ENCODE data around the gene PTPN18.

Gene PTPN18

GRCh38 chr2:130380096-130380934 is 24.5 kb downstream of the PTPN18 start:
- TF ChIP-seq FOXP2 (optimal IDR thresholded peaks at IDR 0.05; ENCODE audit: borderline replicate concordance, extremely low read depth, extremely low read length, insufficient read depth), result no peak
- TF ChIP-seq REST (IDR thresholded peaks at IDR 0.05; ENCODE audit: insufficient read depth in 1 of 2, low read depth in 2 of 2, low read length in 2 of 2), result no peak
- no peak for TF ChIP-seq TAF1 (IDR thresholded peaks at IDR 0.05; ENCODE audit: borderline replicate concordance, insufficient read depth, low read length)
- TF ChIP-seq POLR2AphosphoS5 (IDR thresholded peaks at IDR 0.05; ENCODE audit: low read depth, low read length), result no peak
- TF ChIP-seq SIN3A (IDR thresholded peaks at IDR 0.05; ENCODE audit: borderline replicate concordance, insufficient read depth, low read length), result no peak

- no peak for TF ChIP-seq TAF1 (IDR thresholded peaks at IDR 0.05; ENCODE audit: borderline replicate concordance, insufficient read depth, low read length)
- no peak for TF ChIP-seq SIN3A (IDR thresholded peaks at IDR 0.05; ENCODE audit: borderline replicate concordance, insufficient read depth, low read length)
- no peak for TF ChIP-seq POLR2AphosphoS5 (IDR thresholded peaks at IDR 0.05; ENCODE audit: low read depth, low read length)
- no peak for TF ChIP-seq REST (IDR thresholded peaks at IDR 0.05; ENCODE audit: insufficient read depth in 1 of 2, low read depth in 2 of 2, low read length in 2 of 2)
- no peak for TF ChIP-seq FOXP2 (optimal IDR thresholded peaks at IDR 0.05; ENCODE audit: borderline replicate concordance, extremely low read depth, extremely low read length, insufficient read depth)
These were observed 25.3 kb downstream of the PTPN18 start for GRCh38 chr2:130381145-130381544.

- no peak for TF ChIP-seq SIN3A (IDR thresholded peaks at IDR 0.05; ENCODE audit: borderline replicate concordance, insufficient read depth, low read length)
- TF ChIP-seq TAF1 (IDR thresholded peaks at IDR 0.05; ENCODE audit: borderline replicate concordance, insufficient read depth, low read length), result no peak
- TF ChIP-seq REST (IDR thresholded peaks at IDR 0.05; ENCODE audit: insufficient read depth in 1 of 2, low read depth in 2 of 2, low read length in 2 of 2), result no peak
- TF ChIP-seq POLR2AphosphoS5 (IDR thresholded peaks at IDR 0.05; ENCODE audit: low read depth, low read length), result no peak
- TF ChIP-seq FOXP2 (optimal IDR thresholded peaks at IDR 0.05; ENCODE audit: borderline replicate concordance, extremely low read depth, extremely low read length, insufficient read depth), result no peak
These were observed 25.8 kb downstream of the PTPN18 start for GRCh38 chr2:130381619-130382018.

GRCh38 chr2:130382313-130382917 is 26.6 kb downstream of the PTPN18 start:
- TF ChIP-seq SIN3A (IDR thresholded peaks at IDR 0.05; ENCODE audit: borderline replicate concordance, insufficient read depth, low read length) (no peak), TAF1 (IDR thresholded peaks at IDR 0.05; ENCODE audit: borderline replicate concordance, insufficient read depth, low read length) (no peak), FOXP2 (optimal IDR thresholded peaks at IDR 0.05; ENCODE audit: borderline replicate concordance, extremely low read depth, extremely low read length, insufficient read depth) (no peak), REST (IDR thresholded peaks at IDR 0.05; ENCODE audit: insufficient read depth in 1 of 2, low read depth in 2 of 2, low read length in 2 of 2) (no peak), POLR2AphosphoS5 (IDR thresholded peaks at IDR 0.05; ENCODE audit: low read depth, low read length) (no peak)

Measured in PFSK-1 (cell line).